Suprapubic skin (tissue), 4 donors: ENCODE data around the gene STXBP4. TPM values are rescaled to one million over a fixed set of nuclear protein-coding genes. Genes with fewer than 3 reads are reported as not detected.
A peak's percentile ranks its signal among the peaks of the same experiment; 100 is the strongest.

Experiments used
- DNase-seq, 2 donors: peaks; one replicate each; pipeline ENCODE4 v3.0.0-alpha.2; 2019; ENCODE audit warnings: low spot score in 2 of 2
- H3K27ac ChIP-seq: fragments of 200-600 bp; sonication (generic); one replicate; pipeline ENCODE4 v1.5.1; 2019
- H3K27me3 ChIP-seq: fragments of 200-600 bp; sonication (generic); one replicate; pipeline ENCODE4 v1.5.1; 2019
- H3K36me3 ChIP-seq: fragments of 200-600 bp; sonication (generic); one replicate; pipeline ENCODE4 v1.5.1; 2019
- H3K4me1 ChIP-seq: fragments of 200-600 bp; sonication (generic); one replicate; pipeline ENCODE4 v1.5.1; 2019
- H3K4me3 ChIP-seq: fragments of 200-600 bp; sonication (generic); one replicate; pipeline ENCODE4 v1.5.1; 2019; ENCODE audit warnings: mild to moderate bottlenecking
- H3K9me3 ChIP-seq: fragments of 200-600 bp; sonication (generic); one replicate; pipeline ENCODE4 v1.5.1; 2019
- CTCF ChIP-seq, 2 donors: fragments of 200-600 bp in 1 of 2; fragments of 450-650 bp in 1 of 2; sonication (generic) in 1 of 2; IDR thresholded peaks; one replicate each; pipeline ENCODE4 v1.5.1; 2016 to 2019; ENCODE audit warnings: antibody characterized with exemption in 2 of 2, mild to moderate bottlenecking in 1 of 2, moderate library complexity in 1 of 2
- EP300 ChIP-seq: sonication (generic); formaldehyde crosslinking; IDR thresholded peaks from one replicate; pipeline ENCODE4 v1.6.1; 2017; ENCODE audit warnings: antibody characterized with exemption
- POLR2A ChIP-seq, 2 donors: fragments of 450-650 bp; IDR thresholded peaks; one replicate each; pipeline ENCODE4 v1.6.1; 2017; ENCODE audit warnings: antibody characterized with exemption in 2 of 2, mild to moderate bottlenecking in 2 of 2, moderate library complexity in 2 of 2
- POLR2AphosphoS5 ChIP-seq, 3 donors: sonication (generic); formaldehyde crosslinking; IDR thresholded peaks; one replicate each; pipeline ENCODE4 v1.6.1; 2017; ENCODE audit warnings: antibody characterized with exemption in 3 of 3
- WGBS: methylation state at CpG from one replicate; pipeline ENCODE4 v1.1.5; 2018; 5-methylcytosine and 5-hydroxymethylcytosine counted together
- total RNA-seq, 4 donors: library from RNA; depleted of rRNA; stranded (reverse); fragments of >200 nt; gene quantifications; one replicate each; pipeline ENCODE4 v1.1.0, GENCODE V29; 2016

The STXBP4 gene
- total RNA-seq, 4 donors from 2014 or later: 1.6 to 29.4 (median 7.4) TPM

GRCh38 chr17:54968988-54969332, 395 bp downstream of the STXBP4 start:
- Histone ChIP-seq H3K36me3 (peaks cover 8% of the 10 kb centered on the region), H3K27me3 (no peaks in the 10 kb centered on the region), H3K27ac (peak overlapping the region; percentile 76), H3K4me1 (peaks cover 27% of the 10 kb centered on the region), H3K9me3 (no peaks in the 10 kb centered on the region), H3K4me3 (peak overlapping the region; percentile 95)
- DNase-seq: no peak
- TF ChIP-seq POLR2A (IDR thresholded peaks at IDR 0.05): no peak
- TF ChIP-seq CTCF (IDR thresholded peaks at IDR 0.05): no peak
- TF ChIP-seq POLR2AphosphoS5 (IDR thresholded peaks at IDR 0.05): no peak
- no peak for TF ChIP-seq EP300
- 0% methylated on average over 9 of the region's 13 CpGs for WGBS

GRCh38 chr17:54969658-54970572, 1.4 kb downstream of the STXBP4 start:
- no peak for DNase-seq
- no peaks in the 10 kb centered on the region for H3K36me3 ChIP-seq
- 38% methylated on average over 7 of the region's 7 CpGs for WGBS
- peaks cover 27% of the 10 kb centered on the region for H3K4me1 ChIP-seq
- TF ChIP-seq POLR2AphosphoS5 (IDR thresholded peaks at IDR 0.05) (no peak), CTCF (IDR thresholded peaks at IDR 0.05) (no peak), POLR2A (IDR thresholded peaks at IDR 0.05) (no peak), EP300 (no peak)
- H3K27me3 ChIP-seq: no peaks in the 10 kb centered on the region
- no peak overlapping the region for H3K27ac ChIP-seq
- H3K4me3 ChIP-seq: peak overlapping the region; percentile 95
- no peaks in the 10 kb centered on the region for H3K9me3 ChIP-seq

- TF ChIP-seq POLR2A (IDR thresholded peaks at IDR 0.05) (no peak), POLR2AphosphoS5 (IDR thresholded peaks at IDR 0.05) (no peak), CTCF (IDR thresholded peaks at IDR 0.05) (no peak), EP300 (no peak)
- Histone ChIP-seq H3K4me1 (peaks cover 27% of the 10 kb centered on the region), H3K9me3 (no peaks in the 10 kb centered on the region), H3K36me3 (no peaks in the 10 kb centered on the region), H3K4me3 (no peak overlapping the region), H3K27me3 (no peaks in the 10 kb centered on the region), H3K27ac (no peak overlapping the region)
- no peak for DNase-seq
Measured at GRCh38 chr17:54971147-54971546, 2.6 kb downstream of the STXBP4 start.

GRCh38 chr17:54971901-54972300, 3.3 kb downstream of the STXBP4 start:
- WGBS: 94% methylated on average over 3 of the region's 3 CpGs
- Histone ChIP-seq H3K9me3 (no peaks in the 10 kb centered on the region), H3K4me1 (peaks cover 22% of the 10 kb centered on the region), H3K36me3 (no peaks in the 10 kb centered on the region), H3K4me3 (no peak overlapping the region), H3K27me3 (no peaks in the 10 kb centered on the region), H3K27ac (no peak overlapping the region)
- DNase-seq: no peak
- TF ChIP-seq EP300 (no peak), POLR2AphosphoS5 (IDR thresholded peaks at IDR 0.05) (no peak), CTCF (IDR thresholded peaks at IDR 0.05) (no peak), POLR2A (IDR thresholded peaks at IDR 0.05) (no peak)

- Histone ChIP-seq H3K4me3 (no peak overlapping the region), H3K4me1 (peaks cover 15% of the 10 kb centered on the region), H3K9me3 (no peaks in the 10 kb centered on the region), H3K27ac (no peak overlapping the region), H3K27me3 (no peaks in the 10 kb centered on the region), H3K36me3 (no peaks in the 10 kb centered on the region)
- TF ChIP-seq POLR2A (IDR thresholded peaks at IDR 0.05) (no peak), EP300 (no peak), CTCF (IDR thresholded peaks at IDR 0.05) (no peak), POLR2AphosphoS5 (IDR thresholded peaks at IDR 0.05) (no peak)
- 85% methylated on average over 3 of the region's 3 CpGs for WGBS
- no peak for DNase-seq
Measured at GRCh38 chr17:54972406-54973138, 4.0 kb downstream of the STXBP4 start.
